Kidney epithelial cell (primary cell): ENCODE results near the gene NSF. TPM values are rescaled to one million over a fixed set of nuclear protein-coding genes. Genes with fewer than 3 reads are reported as not detected.
"Not testable (repeated sequence)": the region's sequence is repeated elsewhere in the genome, so short reads cannot be mapped to it uniquely, and the experiment has no call there.

Experiments used
- DNase-seq: peaks from one replicate; pipeline ENCODE4 v3.0.0-alpha.2; 2010; ENCODE audit warnings: low read depth
- H3K27me3 ChIP-seq: 2 replicates; pipeline ENCODE4 v1.6.0; 2011; ENCODE audit warnings: low read length; ENCODE audit not compliant: control insufficient read depth, insufficient read depth
- H3K36me3 ChIP-seq: 2 replicates; pipeline ENCODE4 v1.5.1; 2011; ENCODE audit warnings: low read length; ENCODE audit not compliant: control insufficient read depth, insufficient read depth
- H3K4me3 ChIP-seq: 2 replicates; pipeline ENCODE4 v1.5.1; 2011; ENCODE audit warnings: low read depth, mild to moderate bottlenecking, control low read depth, low read length
- total RNA-seq: library from RNA; depleted of rRNA; stranded (reverse); fragments of >200 nt; gene quantifications from 2 replicates; pipeline ENCODE4 v1.2.3, GENCODE V29; 2015
- TF ChIP-seq, protein P1 (sequence below): IDR thresholded peaks from 2 replicates; pipeline ENCODE4 v1.5.1; 2011; ENCODE audit warnings: mild to moderate bottlenecking, moderate library complexity, low read length, control low read depth, inconsistent platforms; ENCODE audit not compliant: insufficient read depth, poor library complexity, severe bottlenecking

NSF gene
- total RNA-seq, 1 donor from 2014 or later: 17.8 TPM

DNA sequence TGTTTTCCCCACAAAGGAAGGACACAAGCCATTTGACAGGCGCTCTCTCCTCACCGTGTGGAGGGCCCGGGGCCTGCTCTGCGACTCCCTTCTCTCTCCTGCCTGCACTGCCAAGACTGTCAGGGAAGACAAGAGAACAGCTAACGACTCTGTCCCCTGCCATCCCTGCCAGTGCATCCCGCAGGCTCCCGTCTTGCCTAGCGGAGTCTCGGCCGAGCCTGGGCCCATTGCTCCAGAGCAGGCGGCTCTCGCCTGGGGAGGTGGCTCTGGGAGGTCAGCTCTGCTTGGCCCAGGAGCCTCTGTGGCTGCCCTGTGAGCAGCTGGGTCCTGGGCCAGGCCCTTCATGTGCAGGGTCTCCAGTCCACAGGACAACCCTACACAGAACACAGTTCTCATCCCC is 175.0 kb downstream of the NSF start:
- Histone ChIP-seq H3K36me3 (no peaks in the 10 kb centered on the region), H3K4me3 (no peak overlapping the region), H3K27me3 (no peaks in the 10 kb centered on the region)
- no peak for DNase-seq
- TF ChIP-seq, protein P1, sequence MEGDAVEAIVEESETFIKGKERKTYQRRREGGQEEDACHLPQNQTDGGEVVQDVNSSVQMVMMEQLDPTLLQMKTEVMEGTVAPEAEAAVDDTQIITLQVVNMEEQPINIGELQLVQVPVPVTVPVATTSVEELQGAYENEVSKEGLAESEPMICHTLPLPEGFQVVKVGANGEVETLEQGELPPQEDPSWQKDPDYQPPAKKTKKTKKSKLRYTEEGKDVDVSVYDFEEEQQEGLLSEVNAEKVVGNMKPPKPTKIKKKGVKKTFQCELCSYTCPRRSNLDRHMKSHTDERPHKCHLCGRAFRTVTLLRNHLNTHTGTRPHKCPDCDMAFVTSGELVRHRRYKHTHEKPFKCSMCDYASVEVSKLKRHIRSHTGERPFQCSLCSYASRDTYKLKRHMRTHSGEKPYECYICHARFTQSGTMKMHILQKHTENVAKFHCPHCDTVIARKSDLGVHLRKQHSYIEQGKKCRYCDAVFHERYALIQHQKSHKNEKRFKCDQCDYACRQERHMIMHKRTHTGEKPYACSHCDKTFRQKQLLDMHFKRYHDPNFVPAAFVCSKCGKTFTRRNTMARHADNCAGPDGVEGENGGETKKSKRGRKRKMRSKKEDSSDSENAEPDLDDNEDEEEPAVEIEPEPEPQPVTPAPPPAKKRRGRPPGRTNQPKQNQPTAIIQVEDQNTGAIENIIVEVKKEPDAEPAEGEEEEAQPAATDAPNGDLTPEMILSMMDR: no peak

DNA sequence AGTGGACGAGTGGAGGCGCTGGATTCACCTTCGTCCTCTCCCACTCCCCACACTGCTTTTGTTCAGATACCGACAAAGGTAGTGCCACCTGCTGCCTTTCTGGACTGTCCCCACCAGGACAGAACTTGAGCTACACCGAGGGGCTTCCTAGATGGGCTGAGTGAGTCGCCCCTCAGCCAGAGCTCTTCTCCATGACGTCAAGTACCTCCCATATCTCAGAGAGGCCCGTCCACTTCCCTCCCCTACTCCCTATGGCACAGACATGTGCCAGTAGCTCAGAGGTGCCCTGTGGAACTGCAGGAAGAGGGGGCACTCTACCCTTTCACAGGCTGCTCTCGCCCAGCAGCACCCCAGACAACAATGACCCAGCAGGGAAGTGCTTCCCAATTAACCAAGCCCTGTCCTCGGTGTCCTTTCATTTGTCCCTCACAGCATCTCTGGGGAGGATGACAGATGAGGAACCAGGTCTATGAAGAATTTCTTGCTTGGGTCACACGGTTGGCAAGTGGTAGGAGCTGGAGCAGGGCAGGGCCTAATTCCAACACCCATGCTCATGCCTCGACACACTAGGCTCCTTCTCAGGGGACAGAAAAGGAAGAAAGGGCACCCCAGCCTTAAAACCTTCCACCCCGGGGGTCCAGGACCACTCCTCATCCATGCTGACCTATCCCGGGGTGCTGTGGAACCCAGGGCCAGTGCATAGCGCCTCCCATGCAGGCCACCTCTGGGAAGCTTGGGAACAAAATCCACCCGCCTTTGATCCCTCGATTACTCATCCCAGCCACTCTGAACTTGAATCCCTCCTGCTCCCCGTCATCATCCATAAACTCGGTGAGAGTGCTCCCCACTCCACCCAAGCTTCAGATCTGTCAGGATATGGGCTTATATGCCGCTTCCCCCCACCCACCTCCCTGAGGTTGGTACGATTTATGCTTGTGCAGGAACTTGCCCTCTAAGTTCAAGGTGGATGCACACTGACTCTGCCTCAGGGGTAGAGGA is 176.3 kb downstream of the NSF start:
- DNase-seq: no peak
- TF ChIP-seq, protein P1: no peak
- H3K27me3 ChIP-seq: no peaks in the 10 kb centered on the region
- no peaks in the 10 kb centered on the region for H3K36me3 ChIP-seq
- H3K4me3 ChIP-seq: no peak overlapping the region

DNA sequence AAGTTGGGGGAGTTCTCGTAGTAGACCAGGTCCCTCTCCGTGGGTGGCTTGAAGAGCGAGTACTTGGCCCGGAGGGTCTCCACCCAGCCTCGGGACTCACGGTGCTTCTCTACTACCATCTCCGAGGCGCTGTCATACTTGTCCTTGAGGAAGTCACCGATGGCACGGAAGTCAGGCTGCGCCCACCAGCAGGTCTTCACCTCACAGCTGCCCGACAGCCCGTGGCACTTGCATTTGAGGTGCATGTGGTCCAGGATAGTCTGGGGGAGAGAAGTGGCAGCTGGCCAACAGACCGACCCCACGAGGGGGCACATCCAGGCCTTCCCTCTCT is 178.0 kb downstream of the NSF start:
- TF ChIP-seq, protein P1: no peak
- DNase-seq: no peak

DNA sequence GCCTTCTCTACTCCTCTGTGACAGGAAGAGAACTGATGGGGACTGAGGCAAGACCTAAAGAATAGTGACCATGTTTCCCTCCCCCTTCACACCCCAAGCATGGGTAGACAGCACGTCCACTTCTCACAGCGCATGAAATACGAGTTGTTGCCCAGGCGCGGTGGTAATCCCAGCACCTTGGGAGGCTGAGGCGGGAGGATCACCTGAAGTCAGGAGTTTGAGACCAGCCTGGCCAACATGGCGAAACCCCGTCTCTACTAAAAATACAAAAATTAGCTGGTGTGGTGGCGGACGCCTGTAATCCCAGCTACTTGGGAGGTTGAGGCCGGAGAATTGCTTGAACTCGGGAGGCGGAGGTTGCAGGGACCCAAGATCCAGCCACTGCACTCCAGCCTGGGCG is 178.4 kb downstream of the NSF start:
- DNase-seq, H3K36me3 ChIP-seq, H3K27me3 ChIP-seq: not testable (repeated sequence)

More for the DNA sequence above, 178.0 kb downstream of the NSF start:
- no peaks in the 10 kb centered on the region for H3K36me3 ChIP-seq
- H3K27me3 ChIP-seq: peaks cover 3% of the 10 kb centered on the region
- no peak overlapping the region for H3K4me3 ChIP-seq

DNA sequence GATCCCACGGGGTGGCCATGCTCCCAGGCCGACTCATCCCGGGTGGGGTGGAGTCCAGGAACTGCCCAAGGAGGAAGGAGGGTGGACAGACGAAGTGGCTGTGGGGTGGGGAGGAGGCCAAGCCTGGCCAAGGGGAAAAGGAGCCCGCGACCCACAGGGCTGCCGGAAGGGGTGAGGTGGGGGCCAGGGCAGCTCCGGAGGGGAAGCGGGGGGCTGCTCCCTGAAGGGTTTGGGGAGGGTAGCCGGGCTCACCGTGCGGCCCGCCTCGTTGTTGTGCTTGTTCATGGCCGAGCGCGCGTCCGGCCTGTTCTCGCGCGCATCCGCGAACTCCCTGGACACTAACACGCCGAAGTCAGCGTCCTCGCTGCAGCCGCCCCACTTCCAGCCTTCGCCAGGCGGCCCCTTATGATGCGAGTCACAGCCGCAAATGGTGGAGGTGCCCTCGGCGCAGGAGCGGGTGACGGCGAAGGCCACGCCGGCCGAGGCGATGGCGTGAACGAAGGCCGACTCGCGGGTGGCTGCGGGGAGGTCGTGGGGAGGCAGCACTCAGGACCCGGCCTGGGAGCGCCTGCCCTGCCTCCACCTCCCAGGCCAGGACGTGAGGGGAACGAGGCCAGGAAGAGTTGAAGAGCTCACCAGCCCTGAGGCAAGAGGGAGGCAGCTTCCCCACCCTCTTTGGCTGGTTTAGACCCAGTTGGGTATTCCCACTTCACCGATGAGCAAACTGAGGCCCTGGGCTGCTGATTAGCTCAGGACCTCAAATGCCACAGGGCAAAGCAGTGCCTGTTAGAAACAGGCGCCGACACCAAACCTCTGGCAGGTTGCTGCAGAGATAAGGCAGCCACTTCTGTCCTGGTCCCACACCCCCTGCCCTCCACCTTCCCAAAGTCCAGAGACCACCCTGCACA is 179.3 kb downstream of the NSF start:
- no peaks in the 10 kb centered on the region for H3K36me3 ChIP-seq
- TF ChIP-seq, protein P1: no peak
- H3K27me3 ChIP-seq: peaks cover 3% of the 10 kb centered on the region
- peak overlapping the region; percentile 14 for H3K4me3 ChIP-seq
- no peak for DNase-seq

More for the DNA sequence above, 178.4 kb downstream of the NSF start:
- H3K4me3 ChIP-seq: not testable (repeated sequence)

DNA sequence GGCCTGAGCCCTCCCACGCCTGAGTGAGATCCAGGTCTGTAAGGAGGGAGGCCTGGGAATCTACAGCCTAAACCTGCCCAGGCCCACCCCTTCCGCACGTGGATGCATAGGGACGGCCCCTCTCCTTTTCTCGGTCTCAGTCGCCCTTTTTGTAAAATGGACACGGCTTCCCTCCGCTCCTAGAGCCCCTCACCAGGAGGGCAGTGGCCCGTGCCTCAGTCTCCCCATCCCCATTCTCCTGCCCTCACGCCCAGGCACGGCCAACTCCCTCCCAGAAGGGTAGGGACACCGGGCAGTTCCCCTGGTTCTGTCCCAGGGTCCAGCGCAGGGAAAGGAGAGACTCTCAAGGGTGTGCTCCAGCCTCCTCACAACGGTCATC is 180.0 kb downstream of the NSF start:
- Histone ChIP-seq H3K27me3 (peaks cover 3% of the 10 kb centered on the region), H3K4me3 (no peak overlapping the region), H3K36me3 (no peaks in the 10 kb centered on the region)
- no peak for DNase-seq
- TF ChIP-seq, protein P1: no peak
